ENCODE data around the gene L1TD1. TPM values are rescaled to one million over a fixed set of nuclear protein-coding genes. Genes with fewer than 3 reads are reported as not detected.

The L1TD1 gene
- total and polyA plus RNA-seq, 2 of the 13 experiments (the other 11 are each of a cell fraction or from before 2014, with no cell fraction given), result not detected

GRCh38 chr1:62233926-62234450 is 39.3 kb downstream of the L1TD1 start (continued):
- TF ChIP-seq, protein P1, sequence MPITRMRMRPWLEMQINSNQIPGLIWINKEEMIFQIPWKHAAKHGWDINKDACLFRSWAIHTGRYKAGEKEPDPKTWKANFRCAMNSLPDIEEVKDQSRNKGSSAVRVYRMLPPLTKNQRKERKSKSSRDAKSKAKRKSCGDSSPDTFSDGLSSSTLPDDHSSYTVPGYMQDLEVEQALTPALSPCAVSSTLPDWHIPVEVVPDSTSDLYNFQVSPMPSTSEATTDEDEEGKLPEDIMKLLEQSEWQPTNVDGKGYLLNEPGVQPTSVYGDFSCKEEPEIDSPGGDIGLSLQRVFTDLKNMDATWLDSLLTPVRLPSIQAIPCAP (CRISPR knock-in tag; IDR thresholded peaks at IDR 0.05; ENCODE audit: low read depth), result no peak
- TF ChIP-seq, protein P2, sequence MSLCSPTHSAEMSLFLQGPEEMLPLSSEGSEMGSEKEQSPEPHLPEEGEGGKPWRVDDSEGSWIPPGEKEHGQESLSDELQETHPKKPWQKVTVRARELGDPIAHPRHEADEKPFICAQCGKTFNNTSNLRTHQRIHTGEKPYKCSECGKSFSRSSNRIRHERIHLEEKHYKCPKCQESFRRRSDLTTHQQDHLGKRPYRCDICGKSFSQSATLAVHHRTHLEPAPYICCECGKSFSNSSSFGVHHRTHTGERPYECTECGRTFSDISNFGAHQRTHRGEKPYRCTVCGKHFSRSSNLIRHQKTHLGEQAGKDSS (CRISPR knock-in tag; IDR thresholded peaks at IDR 0.05; ENCODE audit: borderline replicate concordance, low read depth), result no peak
- TF ChIP-seq FOXA1 (IDR thresholded peaks at IDR 0.05) (no peak), FOXA1 (CRISPR knock-in tag; IDR thresholded peaks at IDR 0.05) (no peak), MTA1 (CRISPR knock-in tag; IDR thresholded peaks at IDR 0.05; ENCODE audit: borderline replicate concordance) (no peak), RXRB (CRISPR knock-in tag; IDR thresholded peaks at IDR 0.05; ENCODE audit: borderline replicate concordance) (no peak), ASH2L (IDR thresholded peaks at IDR 0.05; ENCODE audit: insufficient read length, low read depth, low read length) (no peak), SIN3A (IDR thresholded peaks at IDR 0.05; ENCODE audit: borderline replicate concordance, low read depth, low read length) (no peak), EZH2 (conservative IDR thresholded peaks at IDR 0.05; ENCODE audit: low read depth, low read length) (no peak), ZNF629 (CRISPR knock-in tag; conservative IDR thresholded peaks at IDR 0.05) (no peak), ATF7 (IDR thresholded peaks at IDR 0.05) (no peak), ATF7 (CRISPR knock-in tag; IDR thresholded peaks at IDR 0.05) (no peak)
- TF ChIP-seq, protein P3, sequence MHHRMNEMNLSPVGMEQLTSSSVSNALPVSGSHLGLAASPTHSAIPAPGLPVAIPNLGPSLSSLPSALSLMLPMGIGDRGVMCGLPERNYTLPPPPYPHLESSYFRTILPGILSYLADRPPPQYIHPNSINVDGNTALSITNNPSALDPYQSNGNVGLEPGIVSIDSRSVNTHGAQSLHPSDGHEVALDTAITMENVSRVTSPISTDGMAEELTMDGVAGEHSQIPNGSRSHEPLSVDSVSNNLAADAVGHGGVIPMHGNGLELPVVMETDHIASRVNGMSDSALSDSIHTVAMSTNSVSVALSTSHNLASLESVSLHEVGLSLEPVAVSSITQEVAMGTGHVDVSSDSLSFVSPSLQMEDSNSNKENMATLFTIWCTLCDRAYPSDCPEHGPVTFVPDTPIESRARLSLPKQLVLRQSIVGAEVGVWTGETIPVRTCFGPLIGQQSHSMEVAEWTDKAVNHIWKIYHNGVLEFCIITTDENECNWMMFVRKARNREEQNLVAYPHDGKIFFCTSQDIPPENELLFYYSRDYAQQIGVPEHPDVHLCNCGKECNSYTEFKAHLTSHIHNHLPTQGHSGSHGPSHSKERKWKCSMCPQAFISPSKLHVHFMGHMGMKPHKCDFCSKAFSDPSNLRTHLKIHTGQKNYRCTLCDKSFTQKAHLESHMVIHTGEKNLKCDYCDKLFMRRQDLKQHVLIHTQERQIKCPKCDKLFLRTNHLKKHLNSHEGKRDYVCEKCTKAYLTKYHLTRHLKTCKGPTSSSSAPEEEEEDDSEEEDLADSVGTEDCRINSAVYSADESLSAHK (CRISPR knock-in tag; IDR thresholded peaks at IDR 0.05; ENCODE audit: borderline replicate concordance), result no peak
- TF ChIP-seq, protein P4, sequence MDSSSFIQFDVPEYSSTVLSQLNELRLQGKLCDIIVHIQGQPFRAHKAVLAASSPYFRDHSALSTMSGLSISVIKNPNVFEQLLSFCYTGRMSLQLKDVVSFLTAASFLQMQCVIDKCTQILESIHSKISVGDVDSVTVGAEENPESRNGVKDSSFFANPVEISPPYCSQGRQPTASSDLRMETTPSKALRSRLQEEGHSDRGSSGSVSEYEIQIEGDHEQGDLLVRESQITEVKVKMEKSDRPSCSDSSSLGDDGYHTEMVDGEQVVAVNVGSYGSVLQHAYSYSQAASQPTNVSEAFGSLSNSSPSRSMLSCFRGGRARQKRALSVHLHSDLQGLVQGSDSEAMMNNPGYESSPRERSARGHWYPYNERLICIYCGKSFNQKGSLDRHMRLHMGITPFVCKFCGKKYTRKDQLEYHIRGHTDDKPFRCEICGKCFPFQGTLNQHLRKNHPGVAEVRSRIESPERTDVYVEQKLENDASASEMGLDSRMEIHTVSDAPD (CRISPR knock-in tag; IDR thresholded peaks at IDR 0.05), result no peak
